Liver (tissue), 3 donors: ENCODE measurements around the gene FBLN1.

Experiments
- CTCF ChIP-seq: fragments of 150-350 bp; IDR thresholded peaks from 2 replicates; pipeline ENCODE4 v1.5.1; 2017; ENCODE audit warnings: improper control_type of control experiment, low read depth, low read length; ENCODE audit not compliant: missing input control
- EGR1 ChIP-seq, 2 donors: IDR thresholded peaks; 2 replicates each; pipeline ENCODE4 v1.6.1; 2016 to 2018; ENCODE audit warnings: antibody characterized with exemption in 2 of 2, low read depth in 2 of 2
- GABPA ChIP-seq, 2 donors: IDR thresholded peaks in 1 of 2; conservative IDR thresholded peaks in 1 of 2; 2 replicates each; pipeline ENCODE4 v1.6.1; 2016; ENCODE audit warnings: antibody characterized with exemption in 2 of 2, mild to moderate bottlenecking in 1 of 2, moderate library complexity in 1 of 2
- HNF4A ChIP-seq, 2 donors: conservative IDR thresholded peaks; 2 replicates each; pipeline ENCODE4 v1.6.1; 2016; ENCODE audit warnings: antibody characterized with exemption in 2 of 2, mild to moderate bottlenecking in 2 of 2
- MAX ChIP-seq: IDR thresholded peaks from 2 replicates; pipeline ENCODE4 v1.6.1; 2016; ENCODE audit warnings: antibody characterized with exemption
- NR2F2 ChIP-seq: IDR thresholded peaks from 2 replicates; pipeline ENCODE4 v1.6.1; 2016; ENCODE audit warnings: antibody characterized with exemption
- RAD21 ChIP-seq, 2 donors: IDR thresholded peaks; 2 replicates each; pipeline ENCODE4 v1.6.1; 2016; ENCODE audit warnings: antibody characterized with exemption in 2 of 2, mild to moderate bottlenecking in 2 of 2
- REST ChIP-seq: IDR thresholded peaks from 2 replicates; pipeline ENCODE4 v1.6.1; 2016; ENCODE audit warnings: antibody characterized with exemption, mild to moderate bottlenecking
- SP1 ChIP-seq: IDR thresholded peaks from 2 replicates; pipeline ENCODE4 v1.6.1; 2018; ENCODE audit warnings: antibody characterized with exemption, mild to moderate bottlenecking
- TAF1 ChIP-seq: conservative IDR thresholded peaks from 2 replicates; pipeline ENCODE4 v1.6.1; 2016; ENCODE audit warnings: antibody characterized with exemption, mild to moderate bottlenecking
- TF ChIP-seq, protein P1 (sequence below): IDR thresholded peaks from 2 replicates; pipeline ENCODE4 v1.6.1; 2016; ENCODE audit warnings: antibody characterized with exemption
- donor health status: healthy.
- donor health status: healthy.

DNA sequence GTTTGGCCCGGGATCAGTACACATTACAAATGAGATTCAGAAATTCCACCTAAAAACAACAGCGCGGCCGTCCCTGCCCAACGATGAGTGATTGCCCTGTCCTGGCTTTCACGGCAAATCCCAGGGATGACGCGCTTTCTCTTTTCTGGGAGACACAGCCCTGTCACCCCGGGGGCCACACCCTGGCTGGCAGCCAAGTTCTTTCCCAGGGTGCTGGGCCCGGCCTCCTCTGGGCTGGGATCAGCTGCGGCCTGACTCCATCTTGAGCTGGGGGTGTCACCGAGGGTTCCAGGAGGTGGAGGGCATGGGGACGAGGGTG is 82.7 kb downstream of the FBLN1 start:
- no peak for TF ChIP-seq CTCF
- no peak for TF ChIP-seq SP1
- no peak for TF ChIP-seq EGR1 (IDR thresholded peaks at IDR 0.05; ENCODE audit: low read depth in 2 of 2)
- TF ChIP-seq REST, result no peak
- TF ChIP-seq RAD21 (IDR thresholded peaks at IDR 0.05), result no peak
- no peak for TF ChIP-seq TAF1
- TF ChIP-seq, protein P1, sequence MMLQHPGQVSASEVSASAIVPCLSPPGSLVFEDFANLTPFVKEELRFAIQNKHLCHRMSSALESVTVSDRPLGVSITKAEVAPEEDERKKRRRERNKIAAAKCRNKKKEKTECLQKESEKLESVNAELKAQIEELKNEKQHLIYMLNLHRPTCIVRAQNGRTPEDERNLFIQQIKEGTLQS, result no peak
- no peak for TF ChIP-seq NR2F2
- TF ChIP-seq MAX, result no peak
- TF ChIP-seq HNF4A (conservative IDR thresholded peaks at IDR 0.05), result no peak
- TF ChIP-seq GABPA (IDR thresholded peaks at IDR 0.05 in 1 of 2, conservative IDR thresholded peaks at IDR 0.05 in 1 of 2), result no peak
